ENCODE data around the gene CYTH4.

The CYTH4 gene

GRCh38 chr22:37290737-37291136 is 8.4 kb downstream of the CYTH4 start:
- DNase-seq (ENCODE audit: low spot score) = no peak

GRCh38 chr22:37291559-37292298 is 9.4 kb downstream of the CYTH4 start:
- no peak for DNase-seq (ENCODE audit: low spot score)

DNA sequence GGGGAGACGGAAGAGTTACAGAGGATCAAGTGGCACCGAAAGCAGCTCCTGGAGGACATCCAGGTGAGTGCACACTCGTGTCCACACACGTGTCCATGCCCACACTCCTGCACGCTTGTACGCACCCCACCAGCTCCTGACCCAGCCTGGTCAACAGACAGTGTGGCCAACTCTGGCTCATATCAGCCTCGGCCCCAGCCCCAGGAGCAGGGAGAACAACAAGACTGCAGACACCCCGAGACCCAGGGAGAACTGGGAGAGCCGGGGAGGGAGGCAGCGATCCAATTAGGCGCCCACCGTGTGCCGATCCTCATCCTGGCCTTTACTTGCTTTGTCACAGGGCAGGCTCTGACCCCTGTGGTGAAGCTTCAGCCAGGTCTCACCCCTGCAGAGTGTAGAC is 10.3 kb downstream of the CYTH4 start:
- no peak for DNase-seq (ENCODE audit: low spot score)

GRCh38 chr22:37293172-37293571 is 10.9 kb downstream of the CYTH4 start:
- DNase-seq (ENCODE audit: low spot score) = no peak

GRCh38 chr22:37294747-37295146 is 12.4 kb downstream of the CYTH4 start:
- no peak for DNase-seq (ENCODE audit: low spot score)

DNA sequence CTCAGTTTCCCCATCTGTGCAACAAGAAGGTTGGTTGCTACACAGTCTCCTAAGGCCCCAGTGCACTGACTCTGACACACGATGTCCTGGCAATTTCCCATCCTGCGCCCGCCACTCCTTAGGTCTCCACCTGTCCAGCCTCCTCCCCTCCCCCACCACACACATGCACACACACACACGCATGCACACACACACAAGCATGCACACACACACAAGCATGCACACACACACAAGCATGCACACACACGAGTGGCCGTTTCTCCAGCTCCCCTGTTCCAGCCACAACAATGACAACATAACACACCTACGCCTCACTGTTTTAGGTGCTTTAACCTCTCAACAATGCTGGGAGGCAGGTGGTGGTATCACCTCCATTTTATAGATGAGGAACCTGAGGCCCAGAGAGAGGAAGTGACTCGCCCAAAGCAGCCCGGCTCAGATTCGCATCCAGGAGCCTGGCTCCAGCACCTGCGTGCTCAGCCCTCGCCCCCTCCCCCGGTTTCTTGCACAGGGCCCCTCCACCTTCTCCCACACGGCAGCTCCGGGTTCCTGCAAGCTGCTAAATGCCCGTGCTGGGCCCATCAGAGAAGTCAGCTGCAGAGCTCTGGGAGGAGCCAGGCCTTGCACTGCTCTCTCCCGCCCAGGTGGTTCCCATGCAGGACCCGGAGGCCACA is 13.0 kb downstream of the CYTH4 start:
- no peak for DNase-seq (ENCODE audit: low spot score)

- no peak for DNase-seq (ENCODE audit: low spot score)
Observed at GRCh38 chr22:37295946-37296345, 13.6 kb downstream of the CYTH4 start.

DNA sequence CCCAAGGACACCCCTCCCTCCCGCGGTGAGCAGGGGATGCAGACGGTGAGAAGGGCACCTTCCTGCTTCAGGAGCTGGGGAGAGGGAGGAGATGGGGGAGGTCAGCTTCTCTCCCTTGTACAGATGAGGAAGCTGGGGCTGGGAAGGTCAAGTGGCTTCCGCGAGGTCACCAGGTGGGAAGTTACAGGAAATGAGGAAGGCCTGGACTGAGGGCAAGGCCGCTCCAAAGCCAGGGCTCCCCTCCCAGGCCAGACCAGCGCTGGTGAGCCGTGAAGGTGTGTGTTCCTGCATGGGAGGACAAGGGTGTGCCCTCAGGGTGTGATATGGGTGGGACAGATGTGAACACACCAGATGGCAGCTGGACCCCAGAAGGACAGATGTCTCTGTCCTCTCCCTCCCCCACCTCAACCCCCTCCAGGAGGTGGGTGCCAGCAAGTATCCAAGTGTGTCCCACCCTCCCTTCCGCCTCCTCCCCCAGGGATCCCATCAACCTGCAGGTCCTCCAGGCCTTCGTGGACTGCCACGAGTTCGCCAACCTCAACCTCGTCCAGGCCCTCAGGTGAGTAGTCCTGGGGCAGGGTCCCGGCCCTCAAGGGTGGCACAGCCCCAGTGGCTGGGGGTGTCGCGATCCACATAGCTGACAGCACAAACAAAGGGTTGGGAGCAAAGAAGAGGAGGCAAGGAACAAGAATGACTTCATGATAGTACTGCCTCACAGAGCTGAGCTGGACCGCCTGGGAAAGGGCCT is 16.6 kb downstream of the CYTH4 start:
- no peak for DNase-seq (ENCODE audit: low spot score)

- no peak for DNase-seq (ENCODE audit: low spot score)
Observed at GRCh38 chr22:37299969-37300509, 17.7 kb downstream of the CYTH4 start.

DNA sequence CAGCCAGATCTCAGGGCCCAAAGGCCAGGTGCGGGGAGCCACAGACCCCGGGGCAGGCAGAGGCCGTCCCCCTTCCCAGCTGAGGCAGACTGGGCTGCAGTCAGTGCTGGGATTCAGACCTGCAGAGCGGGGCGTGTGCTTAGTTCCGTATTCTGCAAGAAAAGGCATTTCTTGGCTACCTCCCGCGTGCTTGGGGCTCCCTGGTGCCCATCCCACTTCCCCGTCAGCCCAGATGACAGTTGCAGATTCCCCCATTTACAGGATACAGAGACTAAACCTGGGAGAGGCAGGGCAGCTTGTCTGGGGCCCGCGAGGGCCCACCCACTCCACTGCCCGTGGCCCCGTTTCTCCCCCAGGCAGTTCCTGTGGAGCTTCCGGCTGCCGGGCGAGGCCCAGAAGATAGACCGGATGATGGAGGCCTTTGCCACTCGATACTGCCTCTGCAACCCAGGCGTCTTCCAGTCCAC is 18.3 kb downstream of the CYTH4 start:
- DNase-seq (ENCODE audit: low spot score) = no peak

GRCh38 chr22:37301144-37301830 is 19.0 kb downstream of the CYTH4 start:
- no peak for DNase-seq (ENCODE audit: low spot score)

- DNase-seq (ENCODE audit: low spot score) = no peak
Observed at GRCh38 chr22:37302674-37303555, 20.6 kb downstream of the CYTH4 start.

DNA sequence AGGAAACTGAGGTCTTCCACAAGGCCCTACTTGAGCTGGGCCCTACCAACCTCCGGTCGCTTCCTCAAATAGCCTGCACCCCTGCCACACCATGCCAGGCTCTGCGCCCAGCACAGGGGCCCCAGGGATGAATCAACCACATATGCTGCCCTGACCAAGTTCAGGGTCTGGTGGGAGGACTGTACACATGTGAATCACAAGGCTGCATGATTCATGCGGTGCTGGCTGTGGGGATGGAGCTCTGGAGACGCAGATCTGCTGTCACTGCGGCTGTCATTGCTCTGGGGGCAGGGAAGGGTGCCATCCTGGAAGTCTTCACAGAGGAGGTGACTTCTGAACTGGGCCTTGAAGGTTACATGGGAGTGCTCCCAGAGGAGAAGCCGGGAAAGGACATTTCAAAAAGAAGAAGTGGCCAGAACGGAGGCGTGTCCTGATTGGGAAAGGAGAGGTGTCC is 21.5 kb downstream of the CYTH4 start:
- DNase-seq (ENCODE audit: low spot score) = peak; percentile 85

DNA sequence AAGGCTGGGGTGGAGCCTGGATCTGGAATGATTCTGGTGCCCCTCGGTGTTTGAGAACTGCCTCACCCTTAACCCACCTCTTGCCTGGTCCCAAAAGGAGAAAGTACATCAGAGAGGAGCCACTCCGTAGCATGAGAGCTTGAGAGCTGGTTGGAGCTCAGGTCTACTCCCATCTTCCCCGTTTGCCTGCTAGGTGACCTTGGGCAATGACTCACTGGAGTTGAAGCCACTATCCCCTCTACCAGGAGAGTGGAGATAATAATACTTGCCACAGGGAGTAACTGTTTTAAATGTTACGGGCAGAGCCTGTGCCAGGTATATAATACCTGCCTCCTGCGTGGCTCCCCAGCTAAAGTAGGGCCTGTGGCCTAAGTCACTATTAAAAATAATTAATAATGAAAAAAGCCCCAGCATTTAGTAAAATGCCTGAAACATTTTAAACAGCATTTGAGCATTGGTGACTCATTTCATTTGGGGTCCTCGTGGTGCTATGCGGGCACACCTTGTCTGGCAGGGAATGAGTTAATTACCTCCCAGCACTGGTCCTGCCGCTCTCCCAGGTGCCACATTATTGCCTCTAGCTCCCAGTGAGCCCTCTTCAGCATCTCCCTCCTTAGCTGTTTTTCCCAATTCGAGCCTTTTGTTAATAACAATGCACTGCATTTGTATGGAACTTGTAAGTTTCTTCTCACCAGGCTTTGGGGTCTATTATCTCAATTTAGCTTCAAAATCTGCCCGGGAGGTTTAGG is 22.5 kb downstream of the CYTH4 start:
- DNase-seq (ENCODE audit: low spot score) = no peak

DNA sequence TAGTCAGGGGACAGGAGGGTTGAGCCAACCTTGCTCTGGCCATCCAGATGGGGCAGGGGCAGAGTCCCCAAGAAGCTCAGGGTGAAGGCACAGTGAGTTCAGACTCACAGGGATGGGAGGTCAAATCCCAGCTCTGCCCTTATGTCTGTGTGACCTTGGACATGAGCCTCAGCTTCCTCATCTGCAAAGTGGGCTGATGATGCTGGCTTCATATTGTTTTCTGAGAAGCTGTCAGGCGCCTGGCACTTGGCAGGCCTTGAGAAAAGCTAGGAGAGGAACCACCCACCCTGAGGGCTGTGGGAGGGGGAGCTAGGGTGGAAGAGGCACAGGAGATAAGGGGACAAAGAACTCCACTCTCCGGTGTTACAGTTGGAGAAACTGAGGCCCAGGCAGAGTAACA is 23.6 kb downstream of the CYTH4 start:
- DNase-seq (ENCODE audit: low spot score) = no peak

- no peak for DNase-seq (ENCODE audit: low spot score)
Observed at GRCh38 chr22:37306494-37306829, 24.2 kb downstream of the CYTH4 start.

DNA sequence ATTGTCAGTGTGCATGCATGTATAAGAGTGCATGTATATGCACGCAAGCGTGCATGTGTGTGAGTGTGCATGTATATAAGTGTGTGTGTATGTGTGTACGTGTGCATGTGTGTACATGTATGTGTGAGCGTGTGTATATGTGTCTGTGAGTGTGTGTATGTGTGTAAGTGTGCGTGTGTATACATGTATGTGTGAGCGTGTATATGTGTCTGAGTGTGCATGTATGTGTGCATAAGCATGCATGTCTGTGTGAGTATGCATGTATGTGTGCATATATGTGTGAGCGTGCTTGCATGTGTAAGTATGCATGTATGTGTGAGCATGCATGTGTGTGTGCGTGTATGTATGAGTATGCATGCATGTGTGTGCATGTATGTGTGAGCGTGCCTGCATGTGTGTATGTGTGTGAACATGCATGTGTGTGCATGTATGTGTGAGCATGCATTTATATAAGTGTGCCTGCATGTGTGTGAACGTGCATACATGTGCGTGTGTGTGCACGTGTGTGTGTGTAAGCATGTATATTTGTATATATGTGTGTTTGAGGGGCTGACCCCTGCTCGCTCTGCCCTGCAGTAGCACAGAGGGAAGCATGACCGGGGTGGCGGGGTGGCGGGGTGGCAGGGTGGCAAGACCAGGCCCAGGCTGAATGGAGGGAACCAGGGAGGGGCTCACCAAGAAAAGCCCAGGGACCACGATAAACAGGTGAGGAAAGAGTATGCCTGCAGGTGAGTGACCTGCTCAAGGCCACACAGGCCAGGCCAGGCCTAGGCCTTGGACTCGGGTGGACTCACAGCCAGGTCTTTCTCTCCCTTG is 26.3 kb downstream of the CYTH4 start:
- no peak for DNase-seq (ENCODE audit: low spot score)

DNA sequence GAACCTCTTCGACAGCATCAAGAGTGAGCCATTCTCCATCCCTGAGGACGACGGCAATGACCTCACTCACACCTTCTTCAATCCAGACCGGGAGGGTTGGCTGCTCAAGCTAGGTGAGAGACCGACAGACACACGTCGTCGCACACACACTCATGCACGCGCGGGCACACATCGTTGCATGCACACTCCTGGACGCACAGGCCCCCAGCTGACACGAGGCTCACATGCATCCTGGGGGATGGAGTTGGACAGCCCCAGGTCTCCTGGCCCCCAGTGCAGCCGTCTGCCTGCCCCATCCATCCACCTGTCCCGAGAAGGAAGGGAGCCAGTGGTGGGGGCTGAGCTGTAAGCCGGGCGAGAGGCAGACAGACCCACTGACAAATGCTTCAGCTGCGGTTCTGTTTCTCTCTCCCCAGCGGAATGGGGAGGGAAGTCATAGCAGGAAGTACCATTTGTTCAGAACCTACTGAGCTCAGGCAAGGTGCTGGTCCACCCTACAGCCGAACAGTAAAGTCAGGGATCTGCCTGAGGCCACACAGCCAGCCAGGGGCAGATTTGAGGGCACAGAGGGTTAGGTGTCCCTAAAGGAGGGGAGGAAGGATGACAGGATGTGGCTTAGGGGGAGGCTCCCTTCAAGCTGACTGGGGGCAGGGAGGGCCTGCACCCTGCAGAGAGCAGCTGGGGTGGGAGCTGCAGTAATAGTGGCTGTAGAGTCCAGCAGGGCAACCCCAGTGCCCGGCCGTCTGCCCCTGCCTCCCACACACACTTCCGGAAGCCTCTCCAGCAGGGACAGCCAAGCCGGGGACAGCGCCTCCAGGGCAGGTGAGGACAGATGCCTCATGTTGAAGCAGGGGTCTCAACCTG is 27.1 kb downstream of the CYTH4 start:
- DNase-seq (ENCODE audit: low spot score) = peak; percentile 33

Data from COLO829 (cell line).